Measurements from ENCODE around the gene SVBP.

DNA sequence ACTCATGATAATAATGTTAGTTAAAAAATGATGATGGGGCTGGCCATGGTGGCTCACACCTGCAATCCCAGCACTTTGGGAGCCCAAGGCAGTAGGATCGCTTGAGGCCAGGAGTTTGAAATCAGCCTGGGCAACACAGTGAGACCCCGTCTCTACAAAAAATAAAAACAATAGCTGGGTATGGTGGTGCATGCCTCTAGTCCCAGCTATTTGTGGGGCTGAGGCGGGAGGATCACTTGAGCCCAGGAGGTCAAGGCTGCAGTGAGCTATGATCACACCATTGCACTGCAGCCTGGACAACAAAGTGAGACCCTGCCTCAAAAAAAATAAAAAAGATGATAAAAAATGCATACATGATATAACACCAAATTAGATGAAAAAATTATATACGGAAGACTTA lies 55.6 kb downstream of the SVBP start:
- TF ChIP-seq, protein P1, sequence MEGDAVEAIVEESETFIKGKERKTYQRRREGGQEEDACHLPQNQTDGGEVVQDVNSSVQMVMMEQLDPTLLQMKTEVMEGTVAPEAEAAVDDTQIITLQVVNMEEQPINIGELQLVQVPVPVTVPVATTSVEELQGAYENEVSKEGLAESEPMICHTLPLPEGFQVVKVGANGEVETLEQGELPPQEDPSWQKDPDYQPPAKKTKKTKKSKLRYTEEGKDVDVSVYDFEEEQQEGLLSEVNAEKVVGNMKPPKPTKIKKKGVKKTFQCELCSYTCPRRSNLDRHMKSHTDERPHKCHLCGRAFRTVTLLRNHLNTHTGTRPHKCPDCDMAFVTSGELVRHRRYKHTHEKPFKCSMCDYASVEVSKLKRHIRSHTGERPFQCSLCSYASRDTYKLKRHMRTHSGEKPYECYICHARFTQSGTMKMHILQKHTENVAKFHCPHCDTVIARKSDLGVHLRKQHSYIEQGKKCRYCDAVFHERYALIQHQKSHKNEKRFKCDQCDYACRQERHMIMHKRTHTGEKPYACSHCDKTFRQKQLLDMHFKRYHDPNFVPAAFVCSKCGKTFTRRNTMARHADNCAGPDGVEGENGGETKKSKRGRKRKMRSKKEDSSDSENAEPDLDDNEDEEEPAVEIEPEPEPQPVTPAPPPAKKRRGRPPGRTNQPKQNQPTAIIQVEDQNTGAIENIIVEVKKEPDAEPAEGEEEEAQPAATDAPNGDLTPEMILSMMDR (IDR thresholded peaks at IDR 0.05; ENCODE audit: extremely low read depth in 1 of 2, insufficient read depth in 1 of 2, low read depth in 1 of 2, low read length in 2 of 2), result no peak
- TF ChIP-seq, protein P2, sequence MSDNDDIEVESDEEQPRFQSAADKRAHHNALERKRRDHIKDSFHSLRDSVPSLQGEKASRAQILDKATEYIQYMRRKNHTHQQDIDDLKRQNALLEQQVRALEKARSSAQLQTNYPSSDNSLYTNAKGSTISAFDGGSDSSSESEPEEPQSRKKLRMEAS (IDR thresholded peaks at IDR 0.05; ENCODE audit: insufficient read depth, insufficient read length), result no peak
- TF ChIP-seq EZH2 (IDR thresholded peaks at IDR 0.05; ENCODE audit: borderline replicate concordance, low read depth, low read length, severe bottlenecking) (no peak), FOS (IDR thresholded peaks at IDR 0.05; ENCODE audit: borderline replicate concordance, insufficient read depth, low read length) (no peak), JUN (IDR thresholded peaks at IDR 0.05; ENCODE audit: borderline replicate concordance, insufficient read depth, insufficient read length, low read depth) (no peak), POLR2A (IDR thresholded peaks at IDR 0.05; ENCODE audit: low read depth, low read length) (no peak), POLR2AphosphoS5 (IDR thresholded peaks at IDR 0.05; ENCODE audit: insufficient read depth, low read depth, low read length) (no peak)
